K562 (cell line): ENCODE data around the gene CASKIN1. TPM values are rescaled to one million over a fixed set of nuclear protein-coding genes. Genes with fewer than 3 reads are reported as not detected.

Experiments
- CREB3L1 ChIP-seq: fragments of 450-650 bp; IDR thresholded peaks from 2 replicates; pipeline ENCODE4 v1.6.1; 2014; ENCODE audit warnings: low read depth, mild to moderate bottlenecking, moderate library complexity, borderline replicate concordance
- CTCF ChIP-seq, 3 experiments: IDR thresholded peaks in 2 of 3; conservative IDR thresholded peaks in 1 of 3; 2 replicates each; pipeline ENCODE4 v1.5.1; 2011 to 2012; ENCODE audit warnings: low read length in 3 of 3, mild to moderate bottlenecking in 3 of 3, control low read depth in 2 of 3, improper control_type of control experiment in 1 of 3, inconsistent platforms in 1 of 3, low read depth in 1 of 3, mixed read lengths in 1 of 3, moderate library complexity in 1 of 3; ENCODE audit not compliant: insufficient read depth in 2 of 3
- EP300 ChIP-seq: IDR thresholded peaks from 2 replicates; pipeline ENCODE4 v1.6.1; 2012; ENCODE audit warnings: low read length, improper control_type of control experiment
- HDAC6 ChIP-seq: IDR thresholded peaks from 2 replicates; pipeline ENCODE4 v1.6.1; 2012; ENCODE audit warnings: low read depth, mild to moderate bottlenecking, control low read depth, inconsistent platforms, low read length, moderate library complexity
- NCOA4 ChIP-seq: fragments of 450-650 bp; IDR thresholded peaks from 2 replicates; pipeline ENCODE4 v1.6.1; 2018; ENCODE audit warnings: mild to moderate bottlenecking; ENCODE audit not compliant: partially characterized antibody
- NONO ChIP-seq, 2 experiments: fragments of 200-400 bp in 1 of 2; fragments of 450-650 bp in 1 of 2; formaldehyde crosslinking in 1 of 2; IDR thresholded peaks; 2 replicates each; pipeline ENCODE4 v1.6.1; 2017; ENCODE audit warnings: low read depth in 2 of 2, mild to moderate bottlenecking in 2 of 2, moderate library complexity in 2 of 2, low read length in 1 of 2
- NR2C2 ChIP-seq, 2 experiments: fragments of 200-800 bp in 1 of 2; sonication (Bioruptor generic) in 1 of 2; sonication (generic) in 1 of 2; formaldehyde crosslinking in 1 of 2; IDR thresholded peaks; 2 replicates each; pipeline versions ENCODE4 v1.6.1 to v1.8.0; 2016 to 2022; ENCODE audit warnings: mild to moderate bottlenecking in 1 of 2, missing compliant biosample characterization in 1 of 2, missing genetic modification characterization in 1 of 2, missing genetic modification reagents in 1 of 2
- POLR2G ChIP-seq: fragments of 200-400 bp; formaldehyde crosslinking; IDR thresholded peaks from 2 replicates; pipeline ENCODE4 v1.6.1; 2017; ENCODE audit warnings: low read depth, mild to moderate bottlenecking, antibody characterized with exemption, low read length, moderate library complexity
- PRPF4 ChIP-seq: fragments of 200-400 bp; formaldehyde crosslinking; IDR thresholded peaks from one replicate; pipeline ENCODE4 v1.6.1; 2017; ENCODE audit warnings: low read length, low read depth, mild to moderate bottlenecking; ENCODE audit not compliant: insufficient read depth, poor library complexity, severe bottlenecking
- RNF219 ChIP-seq: fragments of 250-450 bp; sonication (Bioruptor Pico); IDR thresholded peaks from 2 replicates; pipeline ENCODE4 v1.5.0; 2022; ENCODE audit warnings: mild to moderate bottlenecking
- TCFL5 ChIP-seq: fragments of 250-450 bp; sonication (Bioruptor Pico); conservative IDR thresholded peaks from 2 replicates; pipeline ENCODE4 v1.6.1; 2021; ENCODE audit warnings: mild to moderate bottlenecking, moderate library complexity, matching md5 sums
- VEZF1 ChIP-seq: fragments of 200-800 bp; sonication (Bioruptor generic); IDR thresholded peaks from 2 replicates; pipeline ENCODE4 v1.6.1; 2017; ENCODE audit warnings: missing genetic modification characterization, missing compliant biosample characterization
- ZBTB43 ChIP-seq: sonication (generic); formaldehyde crosslinking; IDR thresholded peaks from 2 replicates; pipeline ENCODE4 v1.8.0; 2023; ENCODE audit warnings: mild to moderate bottlenecking, missing genetic modification reagents
- polyA plus RNA-seq, 8 experiments: library from polyadenylated mRNA; depleted of rRNA in 4 of 8; stranded (reverse) in 5 of 8; unstranded in 3 of 8; fragments of >200 nt; fragmentation: Nextera tagmentation in 2 of 8; fragmentation: Illumina TruSeq in 1 of 8; extraction: Ambion mirVana in 2 of 8; extraction: Trizol in 1 of 8; gene quantifications; 2 replicates each; pipeline versions ENCODE4 v1.2.1 to v1.2.3, GENCODE V29; 2011 to 2014; ENCODE audit warnings: inconsistent platforms in 1 of 8, missing spikeins in 1 of 8
- total RNA-seq, 7 experiments: library from RNA; depleted of rRNA in 6 of 7; stranded (reverse); fragments of >200 nt in 6 of 7; fragmentation: Illumina TruSeq in 2 of 7; extraction: Trizol in 2 of 7; gene quantifications; 2 replicates each; pipeline versions ENCODE4 v1.2.1 to v1.2.3, GENCODE V29; 2011 to 2021; ENCODE audit warnings: low replicate concordance in 1 of 7
- TF ChIP-seq, protein P1 (sequence below): fragments of 200-800 bp; sonication (Bioruptor generic); IDR thresholded peaks from 2 replicates; pipeline ENCODE4 v1.6.1; 2017; ENCODE audit warnings: missing genetic modification characterization, missing compliant biosample characterization

Gene CASKIN1
- total and polyA plus RNA-seq, 9 of the 15 experiments (the other 6 are each of a cell fraction or from before 2014, with no cell fraction given) = 0.15 to 4.5 (median 1.5) TPM; not detected in 2

- TF ChIP-seq VEZF1 (CRISPR knock-in tag) = 0 out of 2 replicates have a peak, but pooled peaks have one; percentile 32
- TF ChIP-seq RNF219 (CRISPR knock-in tag) = 0 out of 2 replicates have a peak, but pooled peaks have one; percentile 5
- TF ChIP-seq PRPF4 = peak; percentile 83
- no peak for TF ChIP-seq NCOA4
- TF ChIP-seq, protein P1, sequence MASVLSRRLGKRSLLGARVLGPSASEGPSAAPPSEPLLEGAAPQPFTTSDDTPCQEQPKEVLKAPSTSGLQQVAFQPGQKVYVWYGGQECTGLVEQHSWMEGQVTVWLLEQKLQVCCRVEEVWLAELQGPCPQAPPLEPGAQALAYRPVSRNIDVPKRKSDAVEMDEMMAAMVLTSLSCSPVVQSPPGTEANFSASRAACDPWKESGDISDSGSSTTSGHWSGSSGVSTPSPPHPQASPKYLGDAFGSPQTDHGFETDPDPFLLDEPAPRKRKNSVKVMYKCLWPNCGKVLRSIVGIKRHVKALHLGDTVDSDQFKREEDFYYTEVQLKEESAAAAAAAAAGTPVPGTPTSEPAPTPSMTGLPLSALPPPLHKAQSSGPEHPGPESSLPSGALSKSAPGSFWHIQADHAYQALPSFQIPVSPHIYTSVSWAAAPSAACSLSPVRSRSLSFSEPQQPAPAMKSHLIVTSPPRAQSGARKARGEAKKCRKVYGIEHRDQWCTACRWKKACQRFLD = 0 out of 2 replicates have a peak, but pooled peaks have one; percentile 8
- TF ChIP-seq NR2C2 (CRISPR knock-in tag; IDR thresholded peaks at IDR 0.05) = no peak; the same call in 1 of the 2 replicates
- peak; percentile 86 for TF ChIP-seq NR2C2 (tag; IDR thresholded peaks at IDR 0.05)
- TF ChIP-seq CREB3L1 = peak; percentile 78
- TF ChIP-seq POLR2G = peak; percentile 85
- 0 out of 2 replicates have a peak, but pooled peaks have one; percentile 35 for TF ChIP-seq ZBTB43 (CRISPR knock-in tag)
- TF ChIP-seq NONO (IDR thresholded peaks at IDR 0.05; ENCODE audit: low read depth in 2 of 2, low read length in 1 of 2) = no peak
- TF ChIP-seq TCFL5 (CRISPR knock-in tag) = no peak
- TF ChIP-seq CTCF (IDR thresholded peaks at IDR 0.05 in 2 of 3, conservative IDR thresholded peaks at IDR 0.05 in 1 of 3; ENCODE audit: insufficient read depth in 2 of 3, low read depth in 1 of 3, low read length in 3 of 3) = peak; percentile 26 to 36 (median 27); a peak in 2 of 6 replicates
- no peak for TF ChIP-seq EP300
- TF ChIP-seq HDAC6 = peak; percentile 4; the same call in 1 of the 2 replicates
Observed at GRCh38 chr16:2152695-2153506, 43.5 kb downstream of the CASKIN1 start (continued).
